Activated CD4-positive, alpha-beta T cell treated with anti-CD3 and anti-CD28 coated beads for 36 hours (primary cell): ENCODE data around the gene CYFIP2. TPM values are rescaled to one million over a fixed set of nuclear protein-coding genes. Genes with fewer than 3 reads are reported as not detected.

ENCODE experiments used
- ATAC-seq: fragments of 200-7000 bp; cut with Tn5 transposase; one replicate; pipeline ENCODE4 v1.10.0; 2021; ENCODE audit warnings: mild to moderate bottlenecking, moderate library complexity
- CTCF ChIA-PET: fragments of 350-600 bp; sonication (Branson Sonifier 250); formaldehyde crosslinking; loops from one replicate; lab custom pipeline; 2021; ENCODE audit warnings: antibody characterized with exemption; lab: Charles Lee
- POLR2A ChIA-PET: fragments of 350-600 bp; sonication (Branson Sonifier 250); formaldehyde crosslinking; loops from one replicate; lab custom pipeline; 2021; ENCODE audit warnings: antibody characterized with exemption, inconsistent platforms; lab: Charles Lee
- DNase-seq: peaks from one replicate; pipeline ENCODE4 v3.0.0-alpha.2; 2020
- H3K27ac Mint-ChIP-seq: one replicate; pipeline ENCODE4 v1.8.0; 2021; ENCODE audit warnings: mixed read lengths
- H3K27me3 Mint-ChIP-seq: one replicate; pipeline ENCODE4 v1.8.0; 2021; ENCODE audit warnings: mixed read lengths
- H3K36me3 Mint-ChIP-seq: one replicate; pipeline ENCODE4 v1.8.0; 2021; ENCODE audit warnings: low read depth, mixed read lengths
- H3K4me1 Mint-ChIP-seq: one replicate; pipeline ENCODE4 v1.8.0; 2021; ENCODE audit warnings: mixed read lengths
- H3K4me3 Mint-ChIP-seq: one replicate; pipeline ENCODE4 v1.8.0; 2021; ENCODE audit warnings: mild to moderate bottlenecking, moderate library complexity, mixed read lengths
- H3K9me3 Mint-ChIP-seq: one replicate; pipeline ENCODE4 v1.8.0; 2021; ENCODE audit warnings: low read depth, mixed read lengths
- intact Hi-C, 2 experiments: fragments of 100-400 bp; cut with DNase I in 1 of 2; cut with micrococcal nuclease in 1 of 2; formaldehyde crosslinking; loops; one replicate each; pipeline versions ENCODE4 v1.14.2 to v1.15.1; 2022 to 2024; cut with DNase I, micrococcal nuclease
- total RNA-seq, 2 experiments: library from RNA; stranded (reverse); gene quantifications; one replicate each; pipeline ENCODE4 v1.2.3, GENCODE V29; 2021

The CYFIP2 gene
- total RNA-seq, 2 experiments from 2014 or later: 277 to 526 TPM

GRCh38 chr5:157300564-157300963 is 34.6 kb downstream of the CYFIP2 start:
- ATAC-seq: no peak
- ChIA-PET CTCF (interaction anchor here (0.6 to 3.6 kb wide), 6 partner anchors 21 to 60 kb away, joined by 3 to 19 read pairs (median 3); no protein-coding TSS in a partner anchor), POLR2A (interaction anchor here (0.5 to 0.6 kb wide), 2 partner anchors 56 to 111 kb away, joined by 3 read pairs; no protein-coding TSS in a partner anchor)
- H3K27me3 Mint-ChIP-seq: no peaks in the 10 kb centered on the region
- H3K4me1 Mint-ChIP-seq: peaks cover 42% of the 10 kb centered on the region
- H3K27ac Mint-ChIP-seq: peak overlapping the region; percentile 47
- H3K4me3 Mint-ChIP-seq: no peak overlapping the region
- no peak for DNase-seq
- H3K36me3 Mint-ChIP-seq: peaks cover 76% of the 10 kb centered on the region
- intact Hi-C loops: no loop called here
- H3K9me3 Mint-ChIP-seq: no peaks in the 10 kb centered on the region

GRCh38 chr5:157301066-157301465 is 35.1 kb downstream of the CYFIP2 start:
- ChIA-PET POLR2A (interaction anchor here (0.5 to 2.1 kb wide), 3 partner anchors 29 to 111 kb away, joined by 3 to 9 read pairs (median 3); no protein-coding TSS in a partner anchor), CTCF (interaction anchor here (0.6 to 3.6 kb wide), 6 partner anchors 12 to 151 kb away, joined by 3 to 19 read pairs (median 4); no protein-coding TSS in a partner anchor)
- DNase-seq (no peak), ATAC-seq (peak; percentile 49)
- intact Hi-C loops: no loop called here
- Mint-ChIP-seq H3K4me1 (peaks cover 47% of the 10 kb centered on the region), H3K27ac (peak overlapping the region; percentile 47), H3K9me3 (no peaks in the 10 kb centered on the region), H3K27me3 (no peaks in the 10 kb centered on the region), H3K36me3 (peaks cover 78% of the 10 kb centered on the region), H3K4me3 (no peak overlapping the region)

- H3K4me1 Mint-ChIP-seq: peaks cover 67% of the 10 kb centered on the region
- H3K36me3 Mint-ChIP-seq: peaks cover 77% of the 10 kb centered on the region
- H3K27me3 Mint-ChIP-seq: no peaks in the 10 kb centered on the region
- ATAC-seq: no peak
- ChIA-PET POLR2A (interaction anchor here (1.0 to 2.1 kb wide), 2 partner anchors 10 to 31 kb away, joined by 3 to 9 read pairs; no protein-coding TSS in a partner anchor), CTCF (interaction anchor here (0.5 to 3.6 kb wide), 9 partner anchors 10 to 160 kb away, joined by 3 to 21 read pairs (median 6); partner anchors contain the start of gene MED7)
- DNase-seq: no peak
- peaks cover 2% of the 10 kb centered on the region for H3K9me3 Mint-ChIP-seq
- peak overlapping the region; percentile 64 for H3K27ac Mint-ChIP-seq
- no peak overlapping the region for H3K4me3 Mint-ChIP-seq
- intact Hi-C loops: no loop called here
Measured at GRCh38 chr5:157303023-157303422, 37.1 kb downstream of the CYFIP2 start.

- ChIA-PET POLR2A (interaction anchor here (1.0 to 1.1 kb wide), 3 partner anchors 11 to 32 kb away, joined by 3 to 5 read pairs (median 3); no protein-coding TSS in a partner anchor), CTCF (interaction anchor here (0.6 to 3.6 kb wide), 13 partner anchors 9 to 161 kb away, joined by 3 to 21 read pairs (median 5); partner anchors contain the start of gene MED7)
- DNase-seq (peak; percentile 76), ATAC-seq (peak; percentile 68)
- Mint-ChIP-seq H3K36me3 (peaks cover 77% of the 10 kb centered on the region), H3K4me1 (peaks cover 75% of the 10 kb centered on the region), H3K27ac (peak overlapping the region; percentile 64), H3K9me3 (peaks cover 2% of the 10 kb centered on the region), H3K4me3 (no peak overlapping the region), H3K27me3 (no peaks in the 10 kb centered on the region)
- intact Hi-C loops: no loop called here
Measured at GRCh38 chr5:157303667-157304327, 37.9 kb downstream of the CYFIP2 start.

GRCh38 chr5:157306081-157306480 is 40.2 kb downstream of the CYFIP2 start:
- Mint-ChIP-seq H3K27me3 (no peaks in the 10 kb centered on the region), H3K4me3 (no peak overlapping the region), H3K9me3 (peaks cover 2% of the 10 kb centered on the region), H3K36me3 (peaks cover 71% of the 10 kb centered on the region), H3K4me1 (peaks cover 70% of the 10 kb centered on the region), H3K27ac (peak overlapping the region; percentile 93)
- ATAC-seq: no peak
- CTCF ChIA-PET: interaction anchor here (1.0 to 3.9 kb wide), 3 partner anchors 28 to 157 kb away, joined by 3 to 29 read pairs (median 4); no protein-coding TSS in a partner anchor
- POLR2A ChIA-PET: no interaction called here
- intact Hi-C loops: loop anchor here in 1 of 2 experiments (5.0 kb wide), 1 partner anchor 34 kb away; no protein-coding TSS in a partner anchor
- no peak for DNase-seq

GRCh38 chr5:157306692-157307471 is 41.0 kb downstream of the CYFIP2 start:
- Mint-ChIP-seq H3K9me3 (peaks cover 2% of the 10 kb centered on the region), H3K27me3 (no peaks in the 10 kb centered on the region), H3K4me3 (no peak overlapping the region), H3K27ac (peak overlapping the region; percentile 93), H3K36me3 (peaks cover 71% of the 10 kb centered on the region), H3K4me1 (peaks cover 71% of the 10 kb centered on the region)
- ChIA-PET POLR2A (interaction anchor here (1.7 kb wide), 1 partner anchor 35 kb away, joined by 6 read pairs; no protein-coding TSS in a partner anchor), CTCF (interaction anchor here (0.6 to 3.9 kb wide), 10 partner anchors 8 to 158 kb away, joined by 3 to 29 read pairs (median 6); no protein-coding TSS in a partner anchor)
- peak; percentile 38 for DNase-seq
- intact Hi-C loops: loop anchor here in 1 of 2 experiments (5.0 kb wide), 1 partner anchor 35 kb away; no protein-coding TSS in a partner anchor
- peak; percentile 64 for ATAC-seq

GRCh38 chr5:157308836-157309465 is 43.0 kb downstream of the CYFIP2 start:
- Mint-ChIP-seq H3K27me3 (no peaks in the 10 kb centered on the region), H3K4me3 (no peak overlapping the region), H3K4me1 (peaks cover 71% of the 10 kb centered on the region), H3K9me3 (peaks cover 2% of the 10 kb centered on the region), H3K27ac (peak overlapping the region; percentile 58), H3K36me3 (peaks cover 65% of the 10 kb centered on the region)
- intact Hi-C loops: loop anchor here in 1 of 2 experiments (5.0 kb wide), 1 partner anchor 37 kb away; no protein-coding TSS in a partner anchor
- ATAC-seq: no peak
- POLR2A ChIA-PET: no interaction called here
- DNase-seq: peak; percentile 38
- CTCF ChIA-PET: interaction anchor here (0.5 to 3.9 kb wide), 10 partner anchors 9 to 160 kb away, joined by 3 to 29 read pairs (median 4); no protein-coding TSS in a partner anchor

- peaks cover 67% of the 10 kb centered on the region for H3K36me3 Mint-ChIP-seq
- DNase-seq (no peak), ATAC-seq (no peak)
- no peak overlapping the region for H3K4me3 Mint-ChIP-seq
- H3K27ac Mint-ChIP-seq: no peak overlapping the region
- CTCF ChIA-PET: interaction anchor here (0.8 to 3.9 kb wide), 4 partner anchors 12 to 1898 kb away, joined by 3 to 29 read pairs (median 4); no protein-coding TSS in a partner anchor
- intact Hi-C loops: loop anchor here (5.0 kb wide), 2 partner anchors 37 to 42 kb away; partner anchors contain the start of gene CYFIP2 (in 1 of the 2)
- POLR2A ChIA-PET: no interaction called here
- peaks cover 63% of the 10 kb centered on the region for H3K4me1 Mint-ChIP-seq
- H3K9me3 Mint-ChIP-seq: peaks cover 2% of the 10 kb centered on the region
- no peaks in the 10 kb centered on the region for H3K27me3 Mint-ChIP-seq
Measured at GRCh38 chr5:157309796-157310195, 43.9 kb downstream of the CYFIP2 start.

GRCh38 chr5:157311595-157311994 is 45.7 kb downstream of the CYFIP2 start:
- H3K36me3 Mint-ChIP-seq: peaks cover 61% of the 10 kb centered on the region
- POLR2A ChIA-PET: no interaction called here

GRCh38 chr5:157312492-157312891 is 46.6 kb downstream of the CYFIP2 start:
- Mint-ChIP-seq H3K27me3 (no peaks in the 10 kb centered on the region), H3K4me1 (peaks cover 36% of the 10 kb centered on the region), H3K27ac (peak overlapping the region; percentile 83), H3K4me3 (no peak overlapping the region), H3K36me3 (peaks cover 60% of the 10 kb centered on the region), H3K9me3 (no peaks in the 10 kb centered on the region)
- ATAC-seq (peak; percentile 95), DNase-seq (peak; percentile 76)
- ChIA-PET POLR2A (no interaction called here), CTCF (interaction anchor here (0.6 to 1.8 kb wide), 16 partner anchors 9 to 163 kb away, joined by 3 to 26 read pairs (median 4); no protein-coding TSS in a partner anchor)
- intact Hi-C loops: loop anchor here (1.0 to 5.0 kb wide), 3 partner anchors 45 to 163 kb away; partner anchors contain the start of gene CYFIP2 (in 1 of the 2)

More at GRCh38 chr5:157311595-157311994, 45.7 kb downstream of the CYFIP2 start:
- CTCF ChIA-PET: interaction anchor here (1.0 to 1.7 kb wide), 2 partner anchors 161 to 163 kb away, joined by 3 to 4 read pairs; no protein-coding TSS in a partner anchor
- intact Hi-C loops: loop anchor here in 1 of 2 experiments (5.0 kb wide), 1 partner anchor 44 kb away; the partner anchor contains the start of gene CYFIP2
- no peaks in the 10 kb centered on the region for H3K9me3 Mint-ChIP-seq
- ATAC-seq: no peak
- H3K27ac Mint-ChIP-seq: peak overlapping the region; percentile 65
- peaks cover 45% of the 10 kb centered on the region for H3K4me1 Mint-ChIP-seq
- no peak for DNase-seq
- no peaks in the 10 kb centered on the region for H3K27me3 Mint-ChIP-seq
- no peak overlapping the region for H3K4me3 Mint-ChIP-seq
